GM18511 (cell line): ENCODE measurements around the gene ODAD3.
"Not testable (repeated sequence)": the region's sequence is repeated elsewhere in the genome, so short reads cannot be mapped to it uniquely, and the experiment has no call there.

Experiments
- ATAC-seq: cut with Tn5 transposase; IDR thresholded peaks from one replicate; pipeline ENCODE4 v1.9.1; 2021; ENCODE audit warnings: mild to moderate bottlenecking, moderate library complexity; ENCODE audit not compliant: unreplicated experiment

The ODAD3 gene

GRCh38 chr19:11408591-11408990, 26.3 kb downstream of the ODAD3 start:
- no peak for ATAC-seq

- ATAC-seq = not testable (repeated sequence)
Observed at GRCh38 chr19:11406703-11407236, 28.2 kb downstream of the ODAD3 start.

- no peak for ATAC-seq
Observed at GRCh38 chr19:11405846-11406643, 28.9 kb downstream of the ODAD3 start.

GRCh38 chr19:11404588-11405222, 30.2 kb downstream of the ODAD3 start:
- no peak for ATAC-seq

- no peak for ATAC-seq
Observed at GRCh38 chr19:11401808-11402543, 32.9 kb downstream of the ODAD3 start.

- no peak for ATAC-seq
Observed at GRCh38 chr19:11400798-11401197, 34.1 kb downstream of the ODAD3 start.

- no peak for ATAC-seq
Observed at GRCh38 chr19:11399667-11400066, 35.3 kb downstream of the ODAD3 start.

GRCh38 chr19:11397089-11397610, 37.8 kb downstream of the ODAD3 start:
- ATAC-seq = no peak

- no peak for ATAC-seq
Observed at GRCh38 chr19:11390933-11391680, 43.8 kb downstream of the ODAD3 start.

- no peak for ATAC-seq
Observed at GRCh38 chr19:11390359-11390758, 44.6 kb downstream of the ODAD3 start.

GRCh38 chr19:11387162-11388034, 47.5 kb downstream of the ODAD3 start:
- ATAC-seq = no peak

GRCh38 chr19:11384778-11385129, 50.2 kb downstream of the ODAD3 start:
- ATAC-seq = no peak

- no peak for ATAC-seq
Observed at GRCh38 chr19:11383706-11384048, 51.2 kb downstream of the ODAD3 start.

- no peak for ATAC-seq
Observed at GRCh38 chr19:11382898-11383705, 51.8 kb downstream of the ODAD3 start.

- ATAC-seq = peak; percentile 87
Observed at GRCh38 chr19:11380653-11381537, 54.0 kb downstream of the ODAD3 start.

GRCh38 chr19:11379857-11380350, 55.0 kb downstream of the ODAD3 start:
- no peak for ATAC-seq

GRCh38 chr19:11379269-11379845, 55.6 kb downstream of the ODAD3 start:
- ATAC-seq = not testable (repeated sequence)
